ENCODE data around the gene PDLIM3.
A peak's percentile ranks its signal among the peaks of the same experiment; 100 is the strongest.

PDLIM3 gene, protein sequence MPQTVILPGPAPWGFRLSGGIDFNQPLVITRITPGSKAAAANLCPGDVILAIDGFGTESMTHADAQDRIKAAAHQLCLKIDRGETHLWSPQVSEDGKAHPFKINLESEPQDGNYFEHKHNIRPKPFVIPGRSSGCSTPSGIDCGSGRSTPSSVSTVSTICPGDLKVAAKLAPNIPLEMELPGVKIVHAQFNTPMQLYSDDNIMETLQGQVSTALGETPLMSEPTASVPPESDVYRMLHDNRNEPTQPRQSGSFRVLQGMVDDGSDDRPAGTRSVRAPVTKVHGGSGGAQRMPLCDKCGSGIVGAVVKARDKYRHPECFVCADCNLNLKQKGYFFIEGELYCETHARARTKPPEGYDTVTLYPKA

DNA sequence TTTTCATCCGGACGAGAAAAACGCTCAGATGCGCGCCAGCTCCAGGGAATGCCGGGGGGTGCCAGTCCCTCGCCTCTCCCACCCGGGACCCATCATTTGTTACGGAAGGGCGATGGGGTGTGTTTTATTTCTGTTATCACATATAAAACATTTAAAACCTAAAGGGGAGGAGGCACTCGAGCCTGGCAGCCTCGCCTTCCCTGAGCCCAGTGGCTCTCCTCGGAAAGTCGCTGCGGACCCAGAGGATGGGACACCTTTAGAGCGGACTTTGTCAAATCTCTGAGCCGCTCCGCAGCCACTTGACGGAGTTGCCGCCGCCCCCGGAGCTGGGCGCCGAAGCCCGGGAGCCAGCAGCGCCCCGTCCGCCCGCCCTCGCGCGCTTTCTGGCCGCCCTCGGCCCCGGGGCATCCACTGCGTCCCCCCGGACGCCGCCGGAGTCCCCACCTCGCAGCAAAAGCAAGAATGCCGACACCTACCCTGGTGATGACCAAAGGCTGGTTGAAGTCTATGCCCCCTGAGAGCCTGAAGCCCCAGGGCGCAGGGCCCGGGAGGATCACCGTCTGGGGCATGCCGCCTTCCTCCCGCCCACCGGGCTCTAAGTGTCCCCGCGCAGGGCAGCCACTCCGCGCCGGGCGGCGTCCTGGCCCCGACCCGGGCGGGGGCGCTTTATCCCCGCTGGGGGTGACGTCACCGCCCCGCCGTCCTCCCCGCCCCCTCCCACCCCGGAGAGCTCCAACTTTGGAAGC is at the start of gene PDLIM3:
Gene PDLIM3, minus strand, starts transcription at position 642 of the 746 bp plus-strand sequence. Its CDS starts 73 bp downstream, at position 569.
- no peak for DNase-seq (ENCODE audit: low read depth, low spot score)
- no peak within 1 kb of the TSS for H3K27ac ChIP-seq

DNA sequence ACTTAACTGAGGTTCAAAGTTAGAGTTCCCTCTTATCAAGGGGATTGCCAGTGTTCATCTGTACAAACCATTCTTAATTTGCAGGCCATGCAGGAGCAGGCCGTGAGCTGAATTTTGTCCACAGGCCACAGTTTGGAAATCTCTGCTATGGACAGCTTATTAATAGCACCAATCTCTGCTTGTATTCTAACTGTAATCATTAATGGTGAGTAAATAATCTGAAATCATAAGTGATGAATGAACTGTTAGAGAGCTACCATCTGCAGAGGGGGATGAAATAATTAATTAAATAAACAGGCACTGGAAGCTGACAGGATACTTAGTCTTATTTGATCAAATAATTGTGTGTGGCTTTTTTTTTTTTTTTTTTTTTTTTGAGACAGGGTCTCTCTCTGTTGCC is 48.5 kb upstream of the PDLIM3 start:
- DNase-seq (ENCODE audit: low read depth, low spot score), result no peak
- H3K27ac ChIP-seq, result no peak overlapping the region

DNA sequence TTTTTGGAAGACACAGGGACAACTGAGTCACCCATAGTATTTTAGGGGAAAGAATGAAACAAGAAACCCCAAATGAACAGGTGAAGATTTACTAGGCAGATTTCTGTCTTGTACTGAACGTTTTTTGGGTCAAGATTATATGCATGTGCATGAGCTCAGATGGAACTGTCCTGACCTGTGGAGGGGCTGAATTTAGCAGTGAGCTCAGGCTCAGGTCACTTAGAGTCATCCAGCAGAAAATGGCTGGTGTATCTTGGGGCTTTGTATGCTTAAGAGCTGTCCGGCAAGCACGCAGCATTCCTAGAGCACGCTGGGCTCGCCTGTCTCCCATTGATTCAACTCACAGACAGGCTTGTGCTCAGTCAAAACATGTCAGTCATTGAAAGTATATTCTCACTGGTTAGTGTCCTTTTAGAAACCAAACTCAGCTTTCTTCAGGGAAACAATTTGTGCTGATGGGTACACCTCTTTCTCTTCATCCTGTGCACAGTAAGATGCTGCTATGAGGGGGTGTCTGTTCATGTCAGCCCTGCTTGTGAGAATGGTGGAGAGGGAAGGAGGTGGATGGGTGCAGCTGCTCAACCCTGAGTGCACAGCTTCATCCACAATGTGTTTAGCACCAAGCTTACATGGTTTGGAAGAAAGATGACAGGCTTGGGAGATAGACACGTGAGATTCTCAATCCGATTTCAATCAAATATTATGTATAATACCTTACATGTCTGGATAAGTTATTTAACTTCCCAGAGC is 47.5 kb upstream of the PDLIM3 start:
- no peak for DNase-seq (ENCODE audit: low read depth, low spot score)
- no peak overlapping the region for H3K27ac ChIP-seq

DNA sequence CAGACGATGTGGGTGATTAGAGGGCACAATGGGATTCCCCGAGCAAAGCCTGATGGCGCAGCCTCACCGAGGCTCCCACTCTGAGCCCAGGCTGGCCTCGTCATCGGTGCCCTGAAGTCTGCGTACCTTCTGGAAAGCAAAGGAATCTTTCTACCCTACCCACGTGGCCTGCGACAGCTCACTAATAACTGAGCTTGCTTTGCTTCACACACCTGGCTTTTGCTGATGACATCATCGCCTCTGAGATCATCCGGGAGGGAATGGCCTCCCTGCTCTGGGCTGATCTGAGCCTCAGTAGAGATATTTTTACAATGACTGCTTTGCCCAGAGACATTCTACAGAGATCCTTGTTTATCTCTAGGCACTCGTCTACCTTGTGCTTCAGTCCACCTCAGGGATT is 45.4 kb upstream of the PDLIM3 start:
- DNase-seq (ENCODE audit: low read depth, low spot score), result no peak
- no peak overlapping the region for H3K27ac ChIP-seq

DNA sequence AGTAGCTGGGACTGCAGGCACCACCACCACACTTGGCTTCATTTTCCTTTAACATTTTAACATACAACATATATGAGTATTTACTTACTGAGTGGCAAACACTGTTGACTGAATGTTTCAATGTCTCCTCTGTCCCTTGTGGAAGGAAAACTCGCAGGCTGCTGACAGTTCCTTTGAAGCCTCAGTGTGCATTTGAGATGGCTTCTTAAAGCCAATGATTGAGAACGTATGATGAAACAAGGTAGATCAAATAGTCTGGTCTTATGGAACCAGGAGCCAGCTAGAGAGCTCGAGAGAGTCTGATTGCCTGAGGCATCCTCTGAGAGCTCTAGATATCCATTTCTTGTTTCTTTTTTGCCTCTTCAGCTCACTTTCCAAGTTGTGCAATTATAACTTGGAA is 43.0 kb upstream of the PDLIM3 start:
- no peak overlapping the region for H3K27ac ChIP-seq
- DNase-seq (ENCODE audit: low read depth, low spot score), result no peak

DNA sequence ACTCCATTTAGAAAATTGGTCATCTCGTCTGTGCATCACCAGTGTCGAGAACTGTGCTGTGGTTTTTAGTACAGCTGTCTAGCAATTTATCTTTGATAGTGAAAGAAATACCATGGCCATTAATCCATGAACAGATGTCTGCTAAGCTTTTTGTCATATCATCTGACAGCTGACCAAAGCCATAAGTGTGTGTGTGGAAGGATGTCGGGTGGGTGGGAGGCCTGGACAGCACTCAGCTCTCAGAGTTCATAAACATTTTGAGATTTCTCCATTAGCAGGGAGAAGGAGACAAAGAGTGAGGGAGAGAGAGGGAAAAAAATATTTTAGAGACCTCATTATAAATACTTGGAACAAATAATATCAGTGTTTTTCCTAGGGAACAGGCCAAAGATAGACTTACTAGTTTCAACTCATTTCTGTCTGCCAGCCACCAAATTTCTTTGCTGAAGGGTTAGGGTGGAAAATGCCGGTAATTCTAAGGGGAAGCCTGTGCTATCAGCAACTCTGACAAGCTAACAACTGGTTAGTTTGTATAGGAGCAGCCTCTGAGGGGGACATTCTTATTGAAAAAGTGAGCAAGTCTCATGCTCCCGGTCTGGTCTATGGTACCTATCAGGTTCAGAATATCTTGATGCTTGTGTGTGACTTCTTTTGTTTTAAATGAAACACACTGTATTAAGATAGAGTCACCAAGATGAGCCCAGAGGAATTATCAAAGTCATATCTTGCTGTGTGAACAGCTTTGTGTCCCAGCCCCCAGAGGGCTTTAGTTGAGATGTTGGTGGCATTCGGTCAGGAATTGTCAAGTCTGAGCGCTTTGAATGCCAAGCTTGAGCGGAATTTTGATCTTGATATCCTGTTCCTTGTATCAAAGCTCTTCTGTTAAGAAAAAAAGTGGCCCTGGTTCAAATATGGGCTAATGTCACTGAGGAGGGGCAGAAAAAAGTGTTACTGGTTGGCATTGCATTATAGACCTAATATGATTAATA is 41.9 kb upstream of the PDLIM3 start:
- no peak for DNase-seq (ENCODE audit: low read depth, low spot score)
- no peak overlapping the region for H3K27ac ChIP-seq

DNA sequence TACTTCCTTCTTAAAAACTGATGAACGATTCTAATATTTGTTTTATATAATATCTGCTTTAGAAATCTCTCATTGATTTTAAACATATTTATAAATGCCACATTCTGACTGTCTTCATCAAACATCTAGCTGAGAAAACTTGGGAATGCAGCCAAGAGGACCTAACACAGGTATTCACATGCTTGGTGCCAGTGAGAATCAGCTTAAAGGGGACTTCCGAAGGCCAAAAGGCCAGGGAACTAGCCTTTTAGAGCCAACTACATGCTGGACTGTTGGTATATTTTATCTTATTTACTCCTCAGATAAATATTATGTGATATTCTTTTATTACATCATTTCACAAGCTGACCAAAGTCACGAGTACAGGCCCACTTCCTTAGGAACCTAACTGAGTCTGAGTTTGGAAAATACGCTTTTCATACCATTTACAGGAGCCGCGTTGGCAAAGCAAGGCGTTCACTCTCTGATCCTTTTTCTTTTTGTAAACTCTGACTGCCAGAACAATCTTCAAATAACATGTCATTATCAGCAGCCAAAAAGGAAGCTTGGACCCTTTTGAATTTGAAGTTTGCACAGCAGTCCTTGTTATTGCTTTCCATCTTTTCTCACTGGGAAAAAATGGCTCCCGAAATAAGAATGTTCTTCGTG is 41.1 kb upstream of the PDLIM3 start:
- DNase-seq (ENCODE audit: low read depth, low spot score), result no peak
- H3K27ac ChIP-seq, result no peak overlapping the region

DNA sequence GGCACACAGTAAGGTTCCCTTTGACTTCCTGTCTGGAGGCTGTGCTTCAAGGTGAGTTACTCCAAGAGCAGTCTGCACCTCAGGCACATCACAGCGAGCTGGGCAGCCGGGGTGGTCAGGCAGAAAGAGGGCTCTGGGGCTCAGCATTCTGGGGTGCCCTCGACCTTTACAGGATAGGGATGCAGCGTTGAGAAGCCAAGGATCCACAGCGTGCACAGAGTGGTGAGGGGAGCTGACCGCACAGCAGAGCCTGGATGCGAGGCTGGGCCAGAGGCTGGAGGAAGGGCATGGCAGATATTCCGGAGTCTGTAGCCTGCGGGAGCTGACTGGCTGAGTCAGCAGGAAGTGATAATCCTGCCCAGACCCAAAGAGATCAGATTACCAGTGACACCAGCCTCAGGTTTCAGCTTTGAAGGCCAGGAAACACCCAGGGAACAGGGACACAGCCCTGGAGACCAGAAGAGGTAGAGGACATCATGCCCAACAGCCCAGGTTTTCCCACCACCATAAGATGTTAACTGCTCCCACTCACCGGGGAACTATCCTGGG is 38.4 kb upstream of the PDLIM3 start:
- DNase-seq (ENCODE audit: low read depth, low spot score), result peak; percentile 20
- peak overlapping the region; percentile 25 for H3K27ac ChIP-seq

DNA sequence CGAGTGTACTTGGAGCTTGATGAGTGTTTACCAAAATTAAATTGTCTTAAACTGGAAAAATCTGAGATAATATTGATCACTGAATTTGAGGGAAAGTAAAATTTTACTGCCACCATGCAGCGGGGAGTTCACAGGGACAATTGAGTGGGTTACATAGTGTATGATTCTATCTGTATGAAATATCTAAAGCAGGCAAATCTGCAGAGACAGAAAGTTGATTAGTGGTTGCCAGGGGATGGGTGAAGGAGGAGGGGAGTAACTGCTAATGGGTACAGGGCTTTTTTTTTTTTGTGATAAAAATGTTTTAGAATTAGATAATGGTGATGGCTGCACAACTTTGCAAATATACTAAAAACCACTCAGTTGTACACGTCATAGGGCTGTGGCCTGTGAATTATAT is 35.4 kb upstream of the PDLIM3 start:
- no peak for DNase-seq (ENCODE audit: low read depth, low spot score)

DNA sequence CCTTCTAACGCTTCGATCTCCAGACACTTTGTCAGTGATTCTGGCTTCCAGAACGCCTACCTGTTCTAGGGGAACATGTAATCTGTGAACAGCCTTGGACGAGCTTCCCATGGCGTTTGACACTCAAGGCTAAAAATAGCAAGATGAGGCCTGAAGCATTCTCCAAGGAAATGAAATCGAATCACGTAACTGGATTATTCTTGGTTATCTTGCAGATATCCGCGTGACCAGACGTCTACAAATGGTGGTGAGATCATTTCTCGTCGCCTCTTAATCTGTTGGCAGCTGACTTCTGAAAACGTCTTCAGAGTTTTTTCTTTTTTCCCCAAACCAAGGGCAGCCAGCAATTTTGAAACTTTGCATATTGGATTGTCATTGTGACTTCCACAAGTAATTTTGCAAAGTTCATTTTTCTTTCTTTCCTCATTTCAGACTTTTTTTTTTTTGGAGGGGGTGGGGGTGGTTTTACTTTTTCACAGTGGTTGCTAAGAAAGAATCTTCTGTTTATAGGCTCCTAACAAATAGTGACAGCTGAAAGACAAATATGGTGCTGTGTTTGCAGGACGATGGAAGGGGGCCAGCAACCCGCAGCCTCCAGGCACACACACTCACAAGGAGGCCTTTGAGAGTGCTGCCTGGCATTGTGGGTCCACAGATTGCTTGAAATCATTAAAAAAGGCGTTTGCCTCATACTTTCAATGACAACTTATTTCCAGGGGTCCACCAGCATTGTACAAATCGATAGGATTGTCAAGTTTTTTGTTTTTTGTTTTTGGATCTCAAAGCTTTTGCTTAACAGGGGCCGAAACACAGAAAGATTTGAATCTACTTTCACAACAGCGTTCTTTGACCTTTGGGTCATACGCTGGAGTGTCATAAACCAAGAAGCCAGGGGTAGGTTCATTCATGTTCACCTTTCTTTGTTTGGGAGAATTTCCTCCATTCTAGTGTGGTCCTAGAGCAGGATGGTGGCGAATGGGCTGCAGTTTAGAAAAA is 32.4 kb upstream of the PDLIM3 start:
- H3K27ac ChIP-seq, result no peak overlapping the region
- DNase-seq (ENCODE audit: low read depth, low spot score), result no peak

More for the DNA sequence above, 35.4 kb upstream of the PDLIM3 start:
- no peak overlapping the region for H3K27ac ChIP-seq

DNA sequence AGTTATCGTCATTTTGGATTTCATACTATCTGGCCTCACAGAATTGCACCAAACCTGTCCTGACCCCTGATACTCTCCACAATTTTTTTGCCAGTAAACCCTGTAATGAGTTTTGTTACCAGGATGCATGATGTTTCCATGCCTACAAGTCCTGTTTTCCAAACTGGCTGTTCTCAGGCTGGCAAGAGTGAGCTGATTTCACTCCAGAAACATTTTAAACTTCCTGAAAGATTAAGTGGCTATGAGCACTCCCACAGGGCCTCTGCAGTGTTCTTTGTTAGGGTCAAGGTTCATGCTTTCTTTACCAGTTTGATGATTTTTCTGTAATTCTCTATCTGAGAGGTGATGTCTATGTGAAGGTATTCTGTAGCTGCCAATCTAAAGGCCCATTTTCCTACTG is 31.7 kb upstream of the PDLIM3 start:
- no peak for DNase-seq (ENCODE audit: low read depth, low spot score)
- H3K27ac ChIP-seq, result no peak overlapping the region

DNA sequence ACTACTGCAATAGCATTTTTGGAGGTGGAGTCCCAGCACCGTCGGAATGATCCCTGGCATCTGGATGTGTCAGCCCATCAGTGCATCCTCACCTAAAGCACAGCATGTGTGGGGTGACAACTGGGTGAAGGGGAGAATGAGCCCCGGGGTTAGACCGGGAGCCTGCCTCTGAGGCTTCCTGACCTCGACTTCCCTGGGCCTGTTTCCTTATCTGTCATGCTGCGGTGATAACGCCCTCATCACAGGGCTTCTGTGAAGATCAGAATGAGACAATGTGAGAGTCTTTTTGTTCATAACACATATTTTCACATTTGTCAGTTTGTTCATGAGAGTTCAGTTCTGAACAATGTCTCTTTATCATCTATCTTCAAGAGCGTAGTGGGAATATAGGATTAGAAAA is 31.1 kb upstream of the PDLIM3 start:
- DNase-seq (ENCODE audit: low read depth, low spot score), result no peak
- no peak overlapping the region for H3K27ac ChIP-seq

DNA sequence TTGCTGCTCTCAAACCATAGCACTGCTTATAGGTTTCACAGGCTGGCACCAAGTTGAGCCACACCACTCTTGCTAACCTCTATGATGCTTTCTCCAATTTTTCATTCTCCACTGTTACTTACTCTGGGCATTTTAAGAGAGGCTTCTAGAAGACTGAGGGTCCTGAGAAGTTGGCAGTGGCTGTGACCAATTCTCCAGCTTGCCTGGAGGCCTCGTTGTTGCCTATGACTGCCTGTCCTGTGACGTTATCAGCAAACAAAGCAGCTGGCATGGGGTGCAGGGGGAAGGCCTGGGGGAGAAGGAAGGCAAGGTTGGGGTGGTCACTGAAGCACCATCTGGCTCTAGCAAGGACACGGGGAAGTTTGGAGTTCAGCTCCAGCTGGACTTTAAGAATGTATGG is 30.4 kb upstream of the PDLIM3 start:
- DNase-seq (ENCODE audit: low read depth, low spot score), result no peak
- H3K27ac ChIP-seq, result no peak overlapping the region

DNA sequence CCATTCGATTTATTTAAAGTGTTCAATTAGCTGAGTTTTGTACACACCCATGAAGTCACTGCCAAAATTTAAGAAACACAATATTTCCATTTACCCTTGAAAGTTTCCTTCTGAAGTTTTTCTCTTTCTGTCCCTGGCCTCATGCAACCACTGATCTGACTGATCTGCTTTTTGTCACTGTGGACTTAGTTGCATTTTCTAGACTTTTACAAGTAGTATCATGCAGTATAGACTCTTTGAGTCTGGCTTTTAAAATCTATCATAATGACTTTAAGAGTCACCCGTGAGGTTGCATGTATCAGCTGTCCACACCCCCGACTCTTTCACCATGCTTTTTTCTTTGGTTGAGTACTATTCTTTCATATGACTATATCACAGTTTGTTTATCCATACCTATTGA is 29.0 kb upstream of the PDLIM3 start:
- no peak for DNase-seq (ENCODE audit: low read depth, low spot score)
- no peak overlapping the region for H3K27ac ChIP-seq

DNA sequence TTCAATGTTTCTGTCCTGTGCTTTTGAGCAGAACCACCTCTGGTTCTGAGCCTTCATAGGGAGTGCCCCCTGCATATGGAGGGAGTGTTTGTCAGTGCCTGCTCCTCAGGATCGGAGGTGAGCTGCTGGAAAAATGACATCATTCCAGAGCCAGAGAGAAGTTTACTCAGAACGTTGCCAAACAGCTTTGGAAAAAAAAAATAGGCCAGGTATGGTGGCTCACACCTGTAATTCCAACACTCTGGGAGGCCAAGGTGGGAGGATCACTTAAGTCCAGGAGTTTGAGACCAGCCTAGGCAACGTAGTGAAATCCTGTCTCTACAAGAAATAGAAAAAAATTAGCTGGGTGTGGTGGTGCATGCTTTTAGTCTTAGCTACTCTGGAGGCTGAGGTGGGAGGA is 27.2 kb upstream of the PDLIM3 start:
- DNase-seq (ENCODE audit: low read depth, low spot score), result no peak
- H3K27ac ChIP-seq, result no peak overlapping the region

DNA sequence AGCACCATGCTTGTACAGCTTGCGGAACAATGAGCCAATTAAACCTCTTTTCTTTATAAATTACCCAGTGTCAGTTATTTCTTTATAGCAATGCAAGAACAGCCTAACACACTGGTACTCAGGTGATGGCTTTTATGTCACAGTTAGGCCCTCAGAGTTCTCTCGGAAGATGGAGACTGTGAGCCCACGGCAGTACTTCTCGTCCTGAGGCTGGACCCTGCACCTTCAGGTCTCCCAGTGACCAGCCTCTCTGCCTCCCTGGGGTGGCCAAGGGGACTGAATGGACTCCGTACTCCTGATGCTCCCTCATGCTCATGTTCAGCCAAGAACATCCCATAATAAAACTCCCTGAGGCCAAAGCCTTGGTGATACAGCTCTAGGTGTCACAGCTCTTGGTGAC is 25.0 kb upstream of the PDLIM3 start:
- DNase-seq (ENCODE audit: low read depth, low spot score), result no peak
- H3K27ac ChIP-seq, result peak overlapping the region; percentile 43

DNA sequence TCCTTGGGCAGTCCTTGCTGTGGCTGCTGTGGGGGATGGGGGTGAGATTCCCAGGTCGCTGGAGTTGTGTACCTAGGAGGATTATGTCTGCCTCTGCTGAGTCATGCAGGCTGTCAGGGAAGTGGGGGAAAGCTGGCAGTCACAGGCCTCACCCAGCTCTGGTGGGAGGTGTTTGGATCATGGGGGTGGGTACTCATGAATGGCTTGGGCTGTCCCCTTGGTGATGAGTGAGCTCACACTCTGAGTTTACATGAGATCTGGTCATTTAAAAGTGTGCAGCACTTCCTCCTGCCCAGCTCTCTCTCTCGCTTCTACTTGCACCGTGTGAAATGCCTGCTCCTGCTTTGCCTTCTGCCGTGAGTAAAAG is 24.6 kb upstream of the PDLIM3 start:
- DNase-seq (ENCODE audit: low read depth, low spot score), result peak; percentile 61
- H3K27ac ChIP-seq, result peak overlapping the region; percentile 43

Measured in epithelial cell of prostate (primary cell).